Measurements from ENCODE around the gene PPM1M. TPM values are rescaled to one million over a fixed set of nuclear protein-coding genes. Genes with fewer than 3 reads are reported as not detected.

PPM1M gene
- total and polyA plus RNA-seq, 7 experiments from 2014 or later, result 55.8 to 135 (median 74.5) TPM

GRCh38 chr3:52289338-52289746 lies 43.8 kb downstream of the PPM1M start:
- peaks cover 20 to 50% (median 42%) of the 10 kb centered on the region in 7 donors for H3K4me1 Mint-ChIP-seq
- intact Hi-C loops (cut with micrococcal nuclease), result loop anchor here in 1 of 2 donors (2.0 to 5.0 kb wide), 4 partner anchors 19 to 292 kb away; partner anchors contain the start of genes NISCH, POC1A, RPL29 and TNNC1
- ChIA-PET CTCF (interaction anchor here (1.0 to 6.3 kb wide), 9 partner anchors 11 to 69 kb away, joined by 3 to 23 read pairs (median 8); partner anchors contain the start of gene WDR82), POLR2A (interaction anchor here (0.8 to 21.6 kb wide), 8 partner anchors 11 to 92 kb away, joined by 3 to 1418 read pairs (median 5); partner anchors contain the start of genes ALAS1, PPM1M, TLR9 and TWF2)
- peaks cover 0 to 4% (median 0%) of the 10 kb centered on the region in 11 donors for H3K9me3 Mint-ChIP-seq
- H3K36me3 Mint-ChIP-seq, result peaks cover 0 to 15% (median 5%) of the 10 kb centered on the region in 5 donors
- DNase-seq (no peak), ATAC-seq (no peak)
- H3K27me3 Mint-ChIP-seq, result peaks cover 0 to 3% (median 0%) of the 10 kb centered on the region in 5 donors
- peak overlapping the region in 7 of 9 donors; percentile 52 to 100 (median 100) for H3K27ac Mint-ChIP-seq
- Histone ChIP-seq H3K4me3 (ENCODE audit: low read length) (no peak overlapping the region), H3K9me3 (ENCODE audit: control insufficient read depth in 2 of 3, low read length in 3 of 3) (no peaks in the 10 kb centered on the region), H3K27ac (ENCODE audit: low read depth, low read length) (no peak overlapping the region), H3K36me3 (ENCODE audit: control insufficient read depth in 2 of 3, insufficient read depth in 3 of 3, low read length in 3 of 3) (peaks cover 4 to 43% (median 10%) of the 10 kb centered on the region in 3 experiments), H3K27me3 (ENCODE audit: control insufficient read depth in 2 of 2, insufficient read depth in 2 of 2, low read length in 2 of 2) (no peaks in the 10 kb centered on the region), H3K4me1 (ENCODE audit: control insufficient read depth in 2 of 2, insufficient read depth in 2 of 2, low read length in 2 of 2) (peaks cover 11 to 25% of the 10 kb centered on the region in 2 donors)
- H3K4me3 Mint-ChIP-seq, result peak overlapping the region in 9 of 10 donors; percentile 86 to 100 (median 99)

GRCh38 chr3:52289747-52290595 lies 44.4 kb downstream of the PPM1M start:
- H3K4me3 Mint-ChIP-seq, result peak overlapping the region in 4 of 10 donors; percentile 53 to 96 (median 88)
- ChIA-PET POLR2A (interaction anchor here (0.8 to 21.6 kb wide), 5 partner anchors 12 to 51 kb away, joined by 4 to 1418 read pairs (median 6); partner anchors contain the start of genes PPM1M, TLR9, TWF2 and WDR82), CTCF (interaction anchor here (0.7 to 6.3 kb wide), 8 partner anchors 8 to 69 kb away, joined by 3 to 23 read pairs (median 4); partner anchors contain the start of gene WDR82)
- peaks cover 0 to 19% (median 7%) of the 10 kb centered on the region in 5 donors for H3K36me3 Mint-ChIP-seq
- no peaks in the 10 kb centered on the region for H3K27me3 ChIP-seq (ENCODE audit: control insufficient read depth in 2 of 2, insufficient read depth in 2 of 2, low read length in 2 of 2)
- no peak overlapping the region for H3K27ac ChIP-seq (ENCODE audit: low read depth, low read length)
- no peak for ATAC-seq
- no peak for DNase-seq
- peaks cover 20 to 44% (median 38%) of the 10 kb centered on the region in 7 donors for H3K4me1 Mint-ChIP-seq
- H3K27me3 Mint-ChIP-seq, result peaks cover 0 to 3% (median 0%) of the 10 kb centered on the region in 5 donors
- intact Hi-C loops (cut with micrococcal nuclease), result loop anchor here in 1 of 2 donors (2.0 to 5.0 kb wide), 4 partner anchors 19 to 293 kb away; partner anchors contain the start of genes NISCH, POC1A, RPL29 and TNNC1
- peaks cover 0 to 4% (median 0%) of the 10 kb centered on the region in 11 donors for H3K9me3 Mint-ChIP-seq
- no peaks in the 10 kb centered on the region for H3K9me3 ChIP-seq (ENCODE audit: control insufficient read depth in 2 of 3, low read length in 3 of 3)
- peaks cover 4 to 48% (median 10%) of the 10 kb centered on the region in 3 experiments for H3K36me3 ChIP-seq (ENCODE audit: control insufficient read depth in 2 of 3, insufficient read depth in 3 of 3, low read length in 3 of 3)
- H3K4me1 ChIP-seq (ENCODE audit: control insufficient read depth in 2 of 2, insufficient read depth in 2 of 2, low read length in 2 of 2), result peaks cover 11 to 22% of the 10 kb centered on the region in 2 donors
- H3K4me3 ChIP-seq (ENCODE audit: low read length), result no peak overlapping the region
- H3K27ac Mint-ChIP-seq, result peak overlapping the region in 2 of 9 donors; percentile 67 to 96

- peaks cover 0 to 4% (median 0%) of the 10 kb centered on the region in 11 donors for H3K9me3 Mint-ChIP-seq
- H3K4me3 Mint-ChIP-seq, result peak overlapping the region in 8 of 10 donors; percentile 1 to 84 (median 30)
- no peak overlapping the region for H3K27ac ChIP-seq (ENCODE audit: low read depth, low read length)
- H3K36me3 ChIP-seq (ENCODE audit: control insufficient read depth in 2 of 3, insufficient read depth in 3 of 3, low read length in 3 of 3), result peaks cover 4 to 57% (median 10%) of the 10 kb centered on the region in 3 experiments
- no peaks in the 10 kb centered on the region for H3K9me3 ChIP-seq (ENCODE audit: control insufficient read depth in 2 of 3, low read length in 3 of 3)
- intact Hi-C loops (cut with micrococcal nuclease), result loop anchor here (1.0 kb wide), 1 partner anchor 48 kb away; no protein-coding TSS in a partner anchor
- H3K27me3 Mint-ChIP-seq, result peaks cover 0 to 3% (median 0%) of the 10 kb centered on the region in 5 donors
- peaks cover 0 to 26% (median 8%) of the 10 kb centered on the region in 5 donors for H3K36me3 Mint-ChIP-seq
- ChIA-PET CTCF (interaction anchor here (0.5 to 6.3 kb wide), 9 partner anchors 9 to 70 kb away, joined by 3 to 23 read pairs (median 5); partner anchors contain the start of gene WDR82), POLR2A (interaction anchor here (7.1 to 21.6 kb wide), 2 partner anchors 13 to 52 kb away, joined by 112 to 1418 read pairs; partner anchors contain the start of genes PPM1M, TLR9, TWF2 and WDR82)
- H3K27me3 ChIP-seq (ENCODE audit: control insufficient read depth in 2 of 2, insufficient read depth in 2 of 2, low read length in 2 of 2), result no peaks in the 10 kb centered on the region
- ATAC-seq (no peak), DNase-seq (no peak)
- peak overlapping the region in 4 of 9 donors; percentile 11 to 86 (median 72) for H3K27ac Mint-ChIP-seq
- no peak overlapping the region for H3K4me3 ChIP-seq (ENCODE audit: low read length)
- H3K4me1 ChIP-seq (ENCODE audit: control insufficient read depth in 2 of 2, insufficient read depth in 2 of 2, low read length in 2 of 2), result peaks cover 11 to 22% of the 10 kb centered on the region in 2 donors
- H3K4me1 Mint-ChIP-seq, result peaks cover 20 to 38% (median 33%) of the 10 kb centered on the region in 7 donors
Measured at GRCh38 chr3:52290596-52291507, 45.3 kb downstream of the PPM1M start.

- Histone ChIP-seq H3K27ac (ENCODE audit: low read depth, low read length) (no peak overlapping the region), H3K4me3 (ENCODE audit: low read length) (no peak overlapping the region), H3K4me1 (ENCODE audit: control insufficient read depth in 2 of 2, insufficient read depth in 2 of 2, low read length in 2 of 2) (peaks cover 10 to 22% of the 10 kb centered on the region in 2 donors), H3K36me3 (ENCODE audit: control insufficient read depth in 2 of 3, insufficient read depth in 3 of 3, low read length in 3 of 3) (peaks cover 4 to 61% (median 10%) of the 10 kb centered on the region in 3 experiments), H3K9me3 (ENCODE audit: control insufficient read depth in 2 of 3, low read length in 3 of 3) (no peaks in the 10 kb centered on the region), H3K27me3 (ENCODE audit: control insufficient read depth in 2 of 2, insufficient read depth in 2 of 2, low read length in 2 of 2) (no peaks in the 10 kb centered on the region)
- intact Hi-C loops (cut with micrococcal nuclease), result loop anchor here (1.0 kb wide), 1 partner anchor 48 kb away; no protein-coding TSS in a partner anchor
- peaks cover 0 to 4% (median 0%) of the 10 kb centered on the region in 11 donors for H3K9me3 Mint-ChIP-seq
- peak; percentile 21 for ATAC-seq
- peak overlapping the region in 8 of 10 donors; percentile 1 to 84 (median 30) for H3K4me3 Mint-ChIP-seq
- CTCF ChIA-PET, result interaction anchor here (0.5 to 6.3 kb wide), 7 partner anchors 10 to 65 kb away, joined by 3 to 23 read pairs (median 5); partner anchors contain the start of gene WDR82
- POLR2A ChIA-PET, result interaction anchor here (1.7 to 21.6 kb wide), 3 partner anchors 13 to 53 kb away, joined by 4 to 1418 read pairs (median 112); partner anchors contain the start of genes PPM1M, TLR9, TWF2 and WDR82
- peaks cover 0 to 3% (median 0%) of the 10 kb centered on the region in 5 donors for H3K27me3 Mint-ChIP-seq
- DNase-seq, result peak in 6 of 9 donors; percentile 42 to 59 (median 49)
- H3K36me3 Mint-ChIP-seq, result peaks cover 0 to 27% (median 8%) of the 10 kb centered on the region in 5 donors
- H3K27ac Mint-ChIP-seq, result peak overlapping the region in 4 of 9 donors; percentile 11 to 86 (median 72)
- H3K4me1 Mint-ChIP-seq, result peaks cover 19 to 36% (median 30%) of the 10 kb centered on the region in 7 donors
Measured at GRCh38 chr3:52291508-52292181, 46.1 kb downstream of the PPM1M start.
